Measurements from ENCODE around the gene RAB5B. TPM values are rescaled to one million over a fixed set of nuclear protein-coding genes. Genes with fewer than 3 reads are reported as not detected.

RAB5B gene
- total RNA-seq, 2 donors from 2014 or later = 91.3 to 95.5 TPM

GRCh38 chr12:55946553-55946952, 27.3 kb upstream of the RAB5B start:
- Histone ChIP-seq H3K27me3 (ENCODE audit: control insufficient read depth, insufficient read depth, low read length, poor library complexity, severe bottlenecking) (no peaks in the 10 kb centered on the region), H3K4me1 (ENCODE audit: control insufficient read depth, insufficient read depth, low read length) (no peaks in the 10 kb centered on the region), H3K36me3 (ENCODE audit: control insufficient read depth, insufficient read depth, low read length) (no peaks in the 10 kb centered on the region), H3K9ac (ENCODE audit: extremely low read depth, low read length, poor library complexity, severe bottlenecking) (no peak overlapping the region), H3K4me3 (ENCODE audit: low read length) (no peak overlapping the region), H3K9me3 (ENCODE audit: control insufficient read depth, low read length) (no peaks in the 10 kb centered on the region), H3K27ac (ENCODE audit: low read depth, low read length) (no peak overlapping the region)
- H3K9me3 Mint-ChIP-seq = no peaks in the 10 kb centered on the region
- no peaks in the 10 kb centered on the region for H3K4me1 Mint-ChIP-seq
- H3K27me3 Mint-ChIP-seq (ENCODE audit: insufficient read depth) = peaks cover 3% of the 10 kb centered on the region
- H3K4me3 Mint-ChIP-seq = no peak overlapping the region
- WGBS, 2 experiments (ENCODE audit: insufficient coverage in 1 of 2, insufficient read length in 1 of 2) = 93 to 97% methylated on average over 2 to 3 of the region's 6 CpGs
- DNase-seq = no peak
- TF ChIP-seq CTCF (conservative IDR thresholded peaks at IDR 0.05) = no peak
- H3K36me3 Mint-ChIP-seq (ENCODE audit: low read depth) = no peaks in the 10 kb centered on the region
- no peak overlapping the region for H3K27ac Mint-ChIP-seq

GRCh38 chr12:55955344-55955743, 18.5 kb upstream of the RAB5B start:
- Mint-ChIP-seq H3K9me3 (no peaks in the 10 kb centered on the region), H3K27me3 (ENCODE audit: insufficient read depth) (no peaks in the 10 kb centered on the region), H3K27ac (no peak overlapping the region), H3K4me1 (peaks cover 4% of the 10 kb centered on the region), H3K36me3 (ENCODE audit: low read depth) (no peaks in the 10 kb centered on the region), H3K4me3 (no peak overlapping the region)
- DNase-seq = no peak
- Histone ChIP-seq H3K4me1 (ENCODE audit: control insufficient read depth, insufficient read depth, low read length) (peaks cover 5% of the 10 kb centered on the region), H3K9me3 (ENCODE audit: control insufficient read depth, low read length) (no peaks in the 10 kb centered on the region), H3K9ac (ENCODE audit: extremely low read depth, low read length, poor library complexity, severe bottlenecking) (no peak overlapping the region), H3K36me3 (ENCODE audit: control insufficient read depth, insufficient read depth, low read length) (no peaks in the 10 kb centered on the region), H3K27ac (ENCODE audit: low read depth, low read length) (no peak overlapping the region), H3K4me3 (ENCODE audit: low read length) (no peak overlapping the region), H3K27me3 (ENCODE audit: control insufficient read depth, insufficient read depth, low read length, poor library complexity, severe bottlenecking) (no peaks in the 10 kb centered on the region)
- TF ChIP-seq CTCF (conservative IDR thresholded peaks at IDR 0.05) = no peak
- 85 to 87% methylated on average over 3 to 4 of the region's 4 CpGs for WGBS, 2 experiments (ENCODE audit: insufficient coverage in 1 of 2, insufficient read length in 1 of 2)

DNA sequence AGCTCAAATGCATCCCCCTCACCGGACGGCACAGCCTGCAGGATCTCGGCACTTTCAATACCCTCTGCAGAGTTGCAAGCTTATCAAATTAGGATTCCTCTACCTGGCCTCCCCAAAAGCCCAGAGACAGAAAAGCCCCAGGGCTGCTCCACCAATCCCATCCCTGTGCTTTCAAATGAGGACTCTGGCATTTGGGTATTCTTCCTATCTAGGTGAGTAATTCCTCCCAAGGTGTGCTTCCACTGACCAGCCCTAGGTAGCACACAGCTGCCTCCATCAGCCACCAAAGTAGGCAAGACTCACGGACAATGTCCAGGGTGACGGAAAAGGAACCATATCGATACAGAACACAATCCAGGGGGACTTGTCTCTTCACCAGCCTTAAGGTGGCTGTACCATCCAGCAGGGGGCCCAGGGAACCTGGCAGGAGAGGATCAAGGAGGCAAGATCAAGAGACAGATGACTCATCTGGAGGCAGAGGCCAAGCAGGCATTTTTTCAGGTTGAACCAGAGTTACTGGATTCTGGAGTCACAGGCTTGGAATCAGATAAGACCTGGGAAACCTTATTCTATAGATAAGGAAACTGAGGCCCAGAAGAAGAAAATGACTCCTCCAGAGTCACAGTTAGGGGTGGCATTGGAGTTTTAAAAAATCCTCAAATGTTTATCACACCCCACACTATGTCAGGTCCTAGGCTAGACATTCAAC, 17.9 kb upstream of the RAB5B start:
- Mint-ChIP-seq H3K36me3 (ENCODE audit: low read depth) (no peaks in the 10 kb centered on the region), H3K27ac (no peak overlapping the region), H3K9me3 (no peaks in the 10 kb centered on the region), H3K4me1 (peaks cover 4% of the 10 kb centered on the region), H3K27me3 (ENCODE audit: insufficient read depth) (no peaks in the 10 kb centered on the region), H3K4me3 (no peak overlapping the region)
- TF ChIP-seq CTCF (conservative IDR thresholded peaks at IDR 0.05) = peak; percentile 66
- no peaks in the 10 kb centered on the region for H3K9me3 ChIP-seq (ENCODE audit: control insufficient read depth, low read length)
- 93 to 94% methylated on average over 5 to 6 of the region's 6 CpGs for WGBS, 2 experiments (ENCODE audit: insufficient coverage in 1 of 2, insufficient read length in 1 of 2)
- H3K4me3 ChIP-seq (ENCODE audit: low read length) = no peak overlapping the region
- peak; percentile 89 for DNase-seq
- H3K27ac ChIP-seq (ENCODE audit: low read depth, low read length) = no peak overlapping the region
- no peaks in the 10 kb centered on the region for H3K27me3 ChIP-seq (ENCODE audit: control insufficient read depth, insufficient read depth, low read length, poor library complexity, severe bottlenecking)
- no peaks in the 10 kb centered on the region for H3K36me3 ChIP-seq (ENCODE audit: control insufficient read depth, insufficient read depth, low read length)
- H3K4me1 ChIP-seq (ENCODE audit: control insufficient read depth, insufficient read depth, low read length) = peaks cover 5% of the 10 kb centered on the region
- no peak overlapping the region for H3K9ac ChIP-seq (ENCODE audit: extremely low read depth, low read length, poor library complexity, severe bottlenecking)

Data from endodermal cell (in vitro differentiated cells).